H9 (cell line): ENCODE measurements around the gene AHNAK. TPM values are rescaled to one million over a fixed set of nuclear protein-coding genes. Genes with fewer than 3 reads are reported as not detected.

Source experiments
- DNase-seq: peaks from one replicate; pipeline ENCODE4 v3.0.0-alpha.2; 2017
- H2AFZ ChIP-seq: one replicate; pipeline ENCODE4 v1.6.1; 2013; ENCODE audit warnings: mild to moderate bottlenecking, low read length, control low read depth, moderate library complexity
- H2AK5ac ChIP-seq: 2 replicates; pipeline ENCODE4 v1.6.1; 2013; ENCODE audit warnings: low read length, control low read depth, mixed read lengths; ENCODE audit not compliant: insufficient read length
- H2BK120ac ChIP-seq: one replicate; pipeline ENCODE4 v1.6.1; 2013; ENCODE audit warnings: low read depth, mild to moderate bottlenecking, low read length, control low read depth, inconsistent platforms; ENCODE audit not compliant: poor library complexity, severe bottlenecking
- H2BK12ac ChIP-seq: 2 replicates; pipeline ENCODE4 v1.6.1; 2013; ENCODE audit warnings: low read length, control low read depth, mixed read lengths, low read depth; ENCODE audit not compliant: insufficient read length
- H2BK15ac ChIP-seq: 2 replicates; pipeline ENCODE4 v1.6.1; 2013; ENCODE audit warnings: low read depth, low read length, control low read depth
- H2BK20ac ChIP-seq: one replicate; pipeline ENCODE4 v1.6.1; 2013; ENCODE audit warnings: low read depth, mild to moderate bottlenecking, low read length, control low read depth, inconsistent platforms; ENCODE audit not compliant: poor library complexity, severe bottlenecking
- H2BK5ac ChIP-seq: 2 replicates; pipeline ENCODE4 v1.6.1; 2013; ENCODE audit warnings: low read length, control low read depth, mixed read lengths; ENCODE audit not compliant: insufficient read length
- H3K14ac ChIP-seq: 2 replicates; pipeline ENCODE4 v1.6.1; 2013; ENCODE audit warnings: low read length, control low read depth; ENCODE audit not compliant: insufficient read depth
- H3K18ac ChIP-seq: 2 replicates; pipeline ENCODE4 v1.6.1; 2013; ENCODE audit warnings: low read depth, mild to moderate bottlenecking, mixed read lengths, low read length, control low read depth; ENCODE audit not compliant: insufficient read length
- H3K23ac ChIP-seq: 2 replicates; pipeline ENCODE4 v1.6.1; 2013; ENCODE audit warnings: low read length, control low read depth, mixed read lengths, low read depth; ENCODE audit not compliant: insufficient read length
- H3K23me2 ChIP-seq: 2 replicates; pipeline ENCODE4 v1.6.1; 2013; ENCODE audit warnings: low read depth, mild to moderate bottlenecking, mixed read lengths, low read length, control low read depth; ENCODE audit not compliant: insufficient read length, poor library complexity, severe bottlenecking
- H3K27ac ChIP-seq: 2 replicates; pipeline ENCODE4 v1.5.1; 2013; ENCODE audit warnings: low read length, control low read depth, mixed read lengths, low read depth; ENCODE audit not compliant: insufficient read length
- H3K27me3 ChIP-seq: 2 replicates; pipeline ENCODE4 v1.6.1; 2013; ENCODE audit warnings: low read length, control low read depth, inconsistent platforms; ENCODE audit not compliant: insufficient read depth
- H3K4ac ChIP-seq: 2 replicates; pipeline ENCODE4 v1.6.1; 2013; ENCODE audit warnings: low read depth, mild to moderate bottlenecking, control low read depth, inconsistent platforms, low read length, moderate library complexity
- H3K4me1 ChIP-seq: 2 replicates; pipeline ENCODE4 v1.6.1; 2013; ENCODE audit warnings: low read length, control low read depth, inconsistent platforms; ENCODE audit not compliant: insufficient read depth
- H3K4me2 ChIP-seq: 2 replicates; pipeline ENCODE4 v1.6.1; 2013; ENCODE audit warnings: low read length, control low read depth, mixed read lengths; ENCODE audit not compliant: insufficient read length, insufficient read depth
- H3K56ac ChIP-seq: 2 replicates; pipeline ENCODE4 v1.6.1; 2013; ENCODE audit warnings: low read depth, mild to moderate bottlenecking, mixed read lengths, low read length, control low read depth; ENCODE audit not compliant: insufficient read length
- H3K79me1 ChIP-seq: 2 replicates; pipeline ENCODE4 v1.6.1; 2013; ENCODE audit warnings: low read depth, mild to moderate bottlenecking, moderate library complexity, low read length, control low read depth, inconsistent platforms; ENCODE audit not compliant: insufficient read depth, poor library complexity, severe bottlenecking
- H3K79me2 ChIP-seq: 2 replicates; pipeline ENCODE4 v1.6.1; 2013; ENCODE audit warnings: low read length, control low read depth, inconsistent platforms; ENCODE audit not compliant: insufficient read depth
- H3K9ac ChIP-seq: 2 replicates; pipeline ENCODE4 v1.6.1; 2013; ENCODE audit warnings: low read length, control low read depth, mixed read lengths; ENCODE audit not compliant: insufficient read length; ENCODE audit errors: extremely low read depth
- H3K9me3 ChIP-seq: one replicate; pipeline ENCODE4 v1.6.1; 2013; ENCODE audit warnings: low read depth, low read length, inconsistent platforms; ENCODE audit not compliant: control insufficient read depth
- H3T11ph ChIP-seq: one replicate; pipeline ENCODE4 v1.6.1; 2013; ENCODE audit warnings: mild to moderate bottlenecking, low read length, control low read depth, inconsistent platforms
- H4K20me1 ChIP-seq: one replicate; pipeline ENCODE4 v1.6.1; 2013; ENCODE audit not compliant: control insufficient read depth, insufficient read length, insufficient read depth
- H4K5ac ChIP-seq: 2 replicates; pipeline ENCODE4 v1.6.1; 2013; ENCODE audit warnings: low read depth, mild to moderate bottlenecking, mixed read lengths, low read length, control low read depth; ENCODE audit not compliant: insufficient read length
- H4K8ac ChIP-seq: replicated peaks from 2 replicates; pipeline ENCODE4 v1.6.1; 2013; ENCODE audit warnings: low read length, control low read depth, mixed read lengths, low read depth; ENCODE audit not compliant: insufficient read length
- H4K91ac ChIP-seq: 2 replicates; pipeline ENCODE4 v1.6.1; 2013; ENCODE audit warnings: low read depth, mild to moderate bottlenecking, moderate library complexity, mixed read lengths, low read length, control low read depth; ENCODE audit not compliant: insufficient read length
- H3K27ac Mint-ChIP-seq, 3 experiments: 2 replicates in 2 of 3; 3 replicates in 1 of 3; pipeline ENCODE4 v1.8.0; 2020 to 2021; ENCODE audit warnings: mixed read lengths in 3 of 3, mild to moderate bottlenecking in 1 of 3, moderate library complexity in 1 of 3
- H3K27me3 Mint-ChIP-seq: 2 replicates; pipeline ENCODE4 v1.8.0; 2021; ENCODE audit warnings: low read depth, mild to moderate bottlenecking, moderate library complexity, mixed read lengths
- H3K36me3 Mint-ChIP-seq, 3 experiments: 2 replicates in 2 of 3; 3 replicates in 1 of 3; pipeline ENCODE4 v1.8.0; 2020 to 2021; ENCODE audit warnings: low read depth in 3 of 3, mixed read lengths in 3 of 3; ENCODE audit not compliant: insufficient read depth in 1 of 3
- H3K4me1 Mint-ChIP-seq, 2 experiments: 2 replicates each; pipeline ENCODE4 v1.8.0; 2020; ENCODE audit warnings: mixed read lengths in 2 of 2
- H3K4me3 Mint-ChIP-seq, 2 experiments: 2 replicates in 1 of 2; 3 replicates in 1 of 2; pipeline ENCODE4 v1.8.0; 2020 to 2021; ENCODE audit warnings: mild to moderate bottlenecking in 2 of 2, mixed read lengths in 2 of 2, moderate library complexity in 1 of 2
- H3K9me3 Mint-ChIP-seq, 2 experiments: 2 replicates in 1 of 2; 3 replicates in 1 of 2; pipeline ENCODE4 v1.8.0; 2020; ENCODE audit warnings: mild to moderate bottlenecking in 2 of 2, mixed read lengths in 2 of 2, moderate library complexity in 1 of 2
- CTCF ChIP-seq: fragments of 200-600 bp; sonication (generic); conservative IDR thresholded peaks from 3 replicates; pipeline ENCODE4 v1.8.0; 2021; ENCODE audit warnings: antibody characterized with exemption, mild to moderate bottlenecking
- WGBS: extraction: QIAGEN DNeasy Blood & Tissue Kit; methylation state at CpG from one replicate; pipeline ENCODE4 v1.1.7; 2013; ENCODE audit warnings: missing lambda C conversion rate, low lambda C conversion rate, mixed read lengths; ENCODE audit not compliant: insufficient read length; ENCODE audit errors: extremely low coverage; 5-methylcytosine and 5-hydroxymethylcytosine counted together
- total RNA-seq: library from RNA; stranded (reverse); gene quantifications from 2 replicates; pipeline ENCODE4 v1.2.1, GENCODE V29; 2021

AHNAK gene
- total RNA-seq, 1 experiment from 2014 or later, result 15.2 TPM

- H2AK5ac ChIP-seq, result no peak overlapping the region
- no peaks in the 10 kb centered on the region for H3K9me3 ChIP-seq
- H2BK15ac ChIP-seq, result no peak overlapping the region
- no peak overlapping the region for H4K91ac ChIP-seq
- H3K4ac ChIP-seq, result no peak overlapping the region
- H3K9ac ChIP-seq, result no peak overlapping the region
- H3T11ph ChIP-seq, result no peak overlapping the region
- peaks cover 15% of the 10 kb centered on the region for H3K27me3 ChIP-seq
- no peak overlapping the region for H2BK20ac ChIP-seq
- H2AFZ ChIP-seq, result no peak overlapping the region
- H3K79me2 ChIP-seq, result no peaks in the 10 kb centered on the region
- TF ChIP-seq CTCF, result no peak
- H3K27ac ChIP-seq, result no peak overlapping the region
- Mint-ChIP-seq H3K27ac (no peak overlapping the region), H3K4me3 (no peak overlapping the region), H3K36me3 (peaks cover 0 to 8% (median 6%) of the 10 kb centered on the region in 3 experiments; a peak in 3 of 7 replicates), H3K4me1 (peaks cover 28 to 48% of the 10 kb centered on the region in 2 experiments), H3K9me3 (no peaks in the 10 kb centered on the region), H3K27me3 (peaks cover 33% of the 10 kb centered on the region)
- H3K4me2 ChIP-seq, result no peak overlapping the region
- H4K20me1 ChIP-seq, result no peaks in the 10 kb centered on the region
- H3K79me1 ChIP-seq, result no peaks in the 10 kb centered on the region
- H2BK5ac ChIP-seq, result no peak overlapping the region
- H4K5ac ChIP-seq, result no peak overlapping the region
- H3K14ac ChIP-seq, result no peak overlapping the region
- no peaks in the 10 kb centered on the region; the same call in 1 of the 2 replicates for H3K4me1 ChIP-seq
- H4K8ac ChIP-seq, result no peak overlapping the region
- H2BK120ac ChIP-seq, result no peak overlapping the region
- no peak overlapping the region for H2BK12ac ChIP-seq
- no peak overlapping the region for H3K56ac ChIP-seq
- DNase-seq, result no peak
- H3K23me2 ChIP-seq, result no peaks in the 10 kb centered on the region
- no peak overlapping the region for H3K23ac ChIP-seq
- no CpG with 5 or more reads among the region's 13 CpGs for WGBS
- no peak overlapping the region for H3K18ac ChIP-seq
Observed at GRCh38 chr11:62539238-62539925, 7.2 kb downstream of the AHNAK start.
